Omental fat pad (tissue), 4 donors: ENCODE measurements around the gene RNF14. TPM values are rescaled to one million over a fixed set of nuclear protein-coding genes. Genes with fewer than 3 reads are reported as not detected.
"Not testable (repeated sequence)": the region's sequence is repeated elsewhere in the genome, so short reads cannot be mapped to it uniquely, and the experiment has no call there.

Source experiments
- ATAC-seq: fragments of 150-250 bp; one replicate; pipeline ENCODE4 v1.9.1; 2016; ENCODE audit warnings: mild to moderate bottlenecking, moderate library complexity; ENCODE audit not compliant: low FRiP score
- DNase-seq: peaks from one replicate; pipeline ENCODE4 v3.0.0-alpha.2; 2019; ENCODE audit warnings: low spot score
- total RNA-seq, 4 donors: library from RNA; depleted of rRNA; stranded (reverse); fragments of >200 nt; gene quantifications; one replicate each; pipeline ENCODE4 v1.1.0, GENCODE V29; 2016
- TF ChIP-seq, protein P1 (sequence below), 3 donors: fragments of 450-650 bp; IDR thresholded peaks; one replicate each; pipeline ENCODE4 v1.5.1; 2016 to 2017; ENCODE audit warnings: antibody characterized with exemption in 3 of 3, mild to moderate bottlenecking in 3 of 3, moderate library complexity in 2 of 3

RNF14 gene, protein sequence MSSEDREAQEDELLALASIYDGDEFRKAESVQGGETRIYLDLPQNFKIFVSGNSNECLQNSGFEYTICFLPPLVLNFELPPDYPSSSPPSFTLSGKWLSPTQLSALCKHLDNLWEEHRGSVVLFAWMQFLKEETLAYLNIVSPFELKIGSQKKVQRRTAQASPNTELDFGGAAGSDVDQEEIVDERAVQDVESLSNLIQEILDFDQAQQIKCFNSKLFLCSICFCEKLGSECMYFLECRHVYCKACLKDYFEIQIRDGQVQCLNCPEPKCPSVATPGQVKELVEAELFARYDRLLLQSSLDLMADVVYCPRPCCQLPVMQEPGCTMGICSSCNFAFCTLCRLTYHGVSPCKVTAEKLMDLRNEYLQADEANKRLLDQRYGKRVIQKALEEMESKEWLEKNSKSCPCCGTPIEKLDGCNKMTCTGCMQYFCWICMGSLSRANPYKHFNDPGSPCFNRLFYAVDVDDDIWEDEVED
- total RNA-seq = 100 to 1,000 TPM in 1 of 4 donors, 10 to 100 TPM in 3; 47.3 to 107 (median 66.7) TPM

DNA sequence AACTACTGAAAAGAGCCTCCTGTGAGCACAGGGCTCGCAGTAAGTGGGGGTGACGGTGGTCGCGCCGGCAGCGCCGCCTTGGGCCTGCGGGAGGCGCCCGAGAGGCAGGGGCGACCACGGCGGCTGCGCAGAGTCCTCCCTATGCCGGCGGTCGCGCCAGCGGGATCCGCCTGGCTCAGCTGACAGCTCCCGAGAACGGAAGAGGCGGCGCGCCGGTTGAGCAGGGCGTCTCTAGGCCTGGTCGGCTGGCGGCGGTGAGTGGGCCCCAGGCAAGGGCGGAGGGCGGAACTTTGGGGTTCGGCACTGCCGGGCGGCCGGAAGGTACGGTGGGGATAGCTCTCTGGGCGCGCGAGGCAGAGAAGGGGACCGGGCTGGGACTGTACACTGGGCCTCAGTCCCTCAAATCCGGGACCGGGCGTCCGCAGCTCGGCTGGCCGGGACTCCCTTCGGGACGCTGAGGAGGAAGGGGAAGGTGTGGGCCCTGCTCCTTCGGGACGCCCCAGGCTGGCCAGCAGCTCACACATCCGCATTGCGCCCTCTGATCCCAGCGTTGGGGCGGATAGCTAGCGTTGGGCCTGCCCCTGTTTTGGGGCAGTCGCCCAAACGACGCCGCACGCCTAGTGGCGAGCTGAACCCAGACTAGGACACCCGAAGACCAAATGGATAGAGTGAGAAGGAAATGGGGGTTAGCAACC, at the start of gene RNF14:
Gene RNF14 (plus strand): TSS at position 192 of the 695 bp plus-strand sequence. CDS start 4,484 bp downstream, outside the sequence.
- TF ChIP-seq, protein P1, sequence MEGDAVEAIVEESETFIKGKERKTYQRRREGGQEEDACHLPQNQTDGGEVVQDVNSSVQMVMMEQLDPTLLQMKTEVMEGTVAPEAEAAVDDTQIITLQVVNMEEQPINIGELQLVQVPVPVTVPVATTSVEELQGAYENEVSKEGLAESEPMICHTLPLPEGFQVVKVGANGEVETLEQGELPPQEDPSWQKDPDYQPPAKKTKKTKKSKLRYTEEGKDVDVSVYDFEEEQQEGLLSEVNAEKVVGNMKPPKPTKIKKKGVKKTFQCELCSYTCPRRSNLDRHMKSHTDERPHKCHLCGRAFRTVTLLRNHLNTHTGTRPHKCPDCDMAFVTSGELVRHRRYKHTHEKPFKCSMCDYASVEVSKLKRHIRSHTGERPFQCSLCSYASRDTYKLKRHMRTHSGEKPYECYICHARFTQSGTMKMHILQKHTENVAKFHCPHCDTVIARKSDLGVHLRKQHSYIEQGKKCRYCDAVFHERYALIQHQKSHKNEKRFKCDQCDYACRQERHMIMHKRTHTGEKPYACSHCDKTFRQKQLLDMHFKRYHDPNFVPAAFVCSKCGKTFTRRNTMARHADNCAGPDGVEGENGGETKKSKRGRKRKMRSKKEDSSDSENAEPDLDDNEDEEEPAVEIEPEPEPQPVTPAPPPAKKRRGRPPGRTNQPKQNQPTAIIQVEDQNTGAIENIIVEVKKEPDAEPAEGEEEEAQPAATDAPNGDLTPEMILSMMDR (IDR thresholded peaks at IDR 0.05) = peak in 2 of 3 donors; percentile 58 to 86
- peak; percentile 77 for DNase-seq
- ATAC-seq = peak; percentile 100

DNA sequence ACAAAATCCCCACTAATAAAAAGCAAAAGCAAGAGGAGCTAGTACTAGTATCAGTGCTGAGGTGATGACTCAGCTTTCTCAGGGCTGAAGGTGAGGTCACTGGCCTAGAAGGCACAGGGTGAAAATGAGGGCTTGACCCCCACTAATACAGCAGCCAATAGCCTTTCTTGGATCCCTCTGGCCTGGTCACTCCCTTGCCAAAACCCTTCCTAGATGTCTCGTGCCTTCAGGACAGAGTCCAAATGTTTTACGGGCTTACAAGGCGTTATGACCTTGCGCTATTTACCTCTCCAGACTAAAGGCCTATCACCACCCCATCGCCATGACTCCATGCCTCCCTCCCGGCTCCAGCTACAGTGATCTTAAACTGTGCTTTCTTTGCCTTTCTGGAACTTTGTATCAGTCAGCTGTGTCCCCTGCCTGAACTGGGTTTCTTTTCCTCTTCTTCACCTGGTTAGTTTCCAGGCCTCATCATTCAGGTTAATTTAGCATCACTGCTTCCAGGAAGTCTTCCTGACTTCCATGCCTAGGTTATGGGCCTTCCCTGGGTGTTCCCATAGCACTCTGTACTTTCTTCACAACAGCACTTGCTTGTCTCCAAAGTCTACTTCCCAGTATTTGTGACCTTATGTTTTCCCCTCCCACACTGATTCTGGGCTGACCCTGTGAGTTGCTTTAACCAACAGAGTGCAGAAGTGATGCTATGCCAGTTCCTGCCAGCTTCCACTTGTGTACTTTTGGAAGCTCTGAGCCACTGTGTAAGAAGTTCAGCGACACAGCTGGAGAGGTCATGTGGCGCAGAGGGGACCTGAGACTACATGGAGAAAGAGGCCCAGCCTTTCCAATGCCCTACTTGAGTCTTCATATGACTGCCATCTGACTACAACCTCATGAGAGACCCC, 49.4 kb upstream of the RNF14 start:
- DNase-seq (no peak), ATAC-seq (no peak)
- TF ChIP-seq, protein P1 (IDR thresholded peaks at IDR 0.05) = no peak

DNA sequence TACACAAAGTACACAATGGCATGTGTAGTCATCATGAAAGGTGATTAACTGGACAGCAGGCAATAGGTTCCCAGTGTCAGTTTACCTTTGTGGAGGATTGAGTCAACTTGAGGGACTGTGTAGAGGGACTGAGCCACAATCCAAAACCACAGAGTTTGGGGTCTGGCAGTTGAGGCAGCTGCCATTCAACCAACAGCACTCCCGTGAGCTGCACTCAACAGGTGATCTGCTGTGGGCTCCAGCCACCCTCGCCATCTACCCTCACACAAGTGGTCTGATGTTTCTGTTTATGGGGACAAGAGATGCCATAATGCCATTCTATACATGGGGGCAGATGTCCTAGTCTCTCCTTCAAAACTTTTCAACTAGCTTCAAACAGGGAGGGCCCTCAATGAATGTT, 48.1 kb upstream of the RNF14 start:
- ATAC-seq (no peak), DNase-seq (no peak)
- TF ChIP-seq, protein P1 (IDR thresholded peaks at IDR 0.05) = no peak

DNA sequence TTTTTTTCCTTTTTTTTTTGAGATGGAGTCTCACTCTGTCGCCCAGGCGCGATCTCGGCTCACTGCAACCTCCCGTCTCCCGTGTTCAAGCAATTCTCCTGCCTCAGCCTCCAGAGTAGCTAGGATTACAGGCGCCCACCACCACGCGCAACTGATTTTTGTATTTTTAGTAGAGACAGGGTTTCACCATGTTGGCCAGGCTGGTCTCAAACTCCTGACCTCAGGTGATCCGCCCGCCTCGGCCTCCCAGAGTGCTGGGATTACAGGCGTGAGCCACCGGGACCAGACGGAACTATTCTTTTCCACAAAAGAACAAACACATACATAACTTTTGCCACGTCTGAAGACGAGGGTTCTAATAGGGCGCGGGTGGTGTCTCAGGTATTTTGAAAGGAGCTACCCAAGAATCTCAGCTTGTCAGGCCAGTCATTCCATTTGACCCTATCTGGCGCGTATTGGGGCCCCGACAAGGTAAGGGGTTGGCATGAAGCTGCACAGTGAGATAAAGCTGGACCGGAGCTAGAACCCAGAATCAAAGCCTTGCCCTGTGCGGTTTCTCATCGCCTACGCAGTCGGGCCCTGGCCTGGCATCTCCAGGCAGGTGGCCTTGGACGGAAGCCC, 46.0 kb upstream of the RNF14 start:
- ATAC-seq, DNase-seq: not testable (repeated sequence)

DNA sequence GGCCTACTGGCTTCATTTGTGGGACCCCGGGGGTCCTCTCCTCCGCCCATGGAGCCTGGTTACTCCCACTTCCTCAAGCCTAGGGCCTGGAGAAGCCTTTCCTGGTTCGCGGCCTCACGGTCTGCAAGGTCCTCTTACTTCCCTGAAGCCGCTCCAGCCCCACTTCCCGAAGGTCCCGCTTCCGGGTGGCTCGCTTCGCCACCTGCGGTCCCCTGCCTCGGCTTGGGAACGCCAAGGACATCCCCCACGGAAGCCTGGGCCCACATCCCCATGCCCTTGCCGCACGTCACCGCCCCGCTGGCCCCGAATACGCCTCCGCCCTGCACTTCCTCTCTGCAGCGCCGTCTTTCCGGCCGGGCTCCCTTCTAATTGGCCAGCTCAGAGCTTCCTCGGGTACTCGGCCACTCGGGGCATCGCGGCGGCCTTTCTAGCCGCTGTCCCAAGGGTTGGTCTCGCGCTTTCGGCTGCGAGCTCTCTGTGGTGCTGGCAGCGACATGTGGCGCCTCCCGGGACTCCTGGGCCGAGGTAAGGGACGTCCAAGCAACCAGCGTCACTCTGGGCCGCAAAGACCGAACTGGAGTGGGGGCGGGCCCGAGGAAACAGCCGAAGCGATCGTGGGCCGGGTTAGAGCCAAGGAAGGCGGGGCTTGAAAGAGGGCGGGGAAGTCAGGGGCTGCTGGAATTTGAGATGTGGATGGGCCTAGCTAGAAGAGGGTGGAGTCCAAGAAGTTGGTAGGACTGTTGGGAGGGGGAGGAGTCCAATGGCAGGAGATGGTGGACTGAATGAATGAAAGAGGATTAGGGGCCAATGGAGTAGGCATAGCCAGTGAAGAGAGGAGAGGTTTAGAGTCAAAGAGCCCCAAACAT, 45.2 kb upstream of the RNF14 start, which contains the start of gene DELE1:
Gene DELE1 (plus strand): TSS at position 424 of the 866 bp plus-strand sequence. CDS start 71 bp downstream, at position 495.
- DNase-seq = peak; percentile 77
- TF ChIP-seq, protein P1 (IDR thresholded peaks at IDR 0.05) = no peak
- peak; percentile 99 for ATAC-seq

DNA sequence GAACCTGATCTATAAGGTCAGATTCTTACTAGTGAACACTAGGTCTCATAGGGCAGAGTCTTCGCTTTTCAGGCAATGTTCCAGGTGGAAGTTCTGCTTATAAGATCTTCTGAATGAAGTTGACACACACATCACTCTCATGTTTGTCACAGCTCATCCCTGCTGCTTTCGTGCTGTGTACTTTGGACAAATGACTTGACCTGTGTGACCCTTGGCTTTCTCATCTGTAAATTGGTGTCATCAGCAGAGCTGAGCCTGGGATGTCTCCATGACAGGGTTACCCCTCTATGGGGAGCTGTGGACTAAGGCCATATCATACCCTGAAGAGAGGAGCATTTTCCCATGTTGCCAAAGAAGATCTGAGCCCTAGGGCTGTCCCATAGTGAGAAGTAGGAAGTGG, 42.5 kb upstream of the RNF14 start:
- TF ChIP-seq, protein P1 (IDR thresholded peaks at IDR 0.05) = no peak
- DNase-seq = no peak
- no peak for ATAC-seq
